Breast epithelium (tissue), 3 donors: ENCODE measurements around the gene ASTN2.

Experiments
- POLR2A ChIP-seq: fragments of 450-650 bp; IDR thresholded peaks from one replicate; pipeline ENCODE4 v1.6.1; 2016; ENCODE audit warnings: antibody characterized with exemption, mild to moderate bottlenecking, moderate library complexity
- POLR2AphosphoS5 ChIP-seq, 3 donors: sonication (generic); formaldehyde crosslinking; IDR thresholded peaks; one replicate each; pipeline ENCODE4 v1.6.1; 2017; ENCODE audit warnings: antibody characterized with exemption in 3 of 3
- TF ChIP-seq, protein P1 (sequence below), 3 donors: fragments of 450-650 bp; IDR thresholded peaks; one replicate each; pipeline ENCODE4 v1.5.1; 2016 to 2017; ENCODE audit warnings: antibody characterized with exemption in 3 of 3, mild to moderate bottlenecking in 3 of 3, moderate library complexity in 3 of 3

DNA sequence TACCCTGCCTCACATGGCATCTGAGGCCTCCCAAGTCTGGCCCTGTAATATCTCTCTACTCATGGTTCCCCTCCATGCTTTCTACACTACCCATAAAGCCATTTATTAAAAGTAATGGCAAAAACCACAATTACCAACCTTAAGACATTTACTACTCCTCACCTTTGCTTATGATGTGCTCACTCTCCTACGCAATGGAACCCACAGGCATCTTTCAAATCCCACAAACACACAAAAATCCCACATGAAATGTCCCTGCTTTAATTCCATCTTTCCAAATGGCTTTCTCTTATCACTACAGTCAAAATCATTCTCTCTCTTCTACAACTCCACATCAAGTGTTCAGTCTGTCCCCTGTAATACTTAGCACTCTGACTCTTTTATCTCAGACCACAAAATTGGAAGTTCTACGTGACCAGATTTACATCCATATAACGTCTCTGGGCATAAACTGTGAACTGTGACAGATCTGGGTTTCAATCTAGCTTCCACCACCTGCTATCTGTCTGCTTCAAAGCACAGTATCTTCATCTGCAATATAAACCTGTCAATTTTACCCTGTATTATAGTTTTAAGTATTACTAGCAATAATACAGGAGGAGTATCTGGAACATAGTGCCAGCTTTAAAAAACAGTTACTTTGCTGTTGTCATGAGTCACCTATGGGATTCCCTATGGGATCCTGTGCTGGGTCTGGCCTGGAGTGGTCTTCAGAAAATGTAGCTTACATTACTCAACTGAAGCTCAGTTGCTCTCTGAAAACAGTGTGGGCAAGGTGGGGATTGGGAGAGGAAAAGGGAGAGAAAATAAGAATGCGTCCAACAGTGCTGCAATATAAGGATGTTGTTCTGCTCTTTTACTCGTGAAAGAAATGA is 864.8 kb downstream of the ASTN2 start:
- TF ChIP-seq, protein P1, sequence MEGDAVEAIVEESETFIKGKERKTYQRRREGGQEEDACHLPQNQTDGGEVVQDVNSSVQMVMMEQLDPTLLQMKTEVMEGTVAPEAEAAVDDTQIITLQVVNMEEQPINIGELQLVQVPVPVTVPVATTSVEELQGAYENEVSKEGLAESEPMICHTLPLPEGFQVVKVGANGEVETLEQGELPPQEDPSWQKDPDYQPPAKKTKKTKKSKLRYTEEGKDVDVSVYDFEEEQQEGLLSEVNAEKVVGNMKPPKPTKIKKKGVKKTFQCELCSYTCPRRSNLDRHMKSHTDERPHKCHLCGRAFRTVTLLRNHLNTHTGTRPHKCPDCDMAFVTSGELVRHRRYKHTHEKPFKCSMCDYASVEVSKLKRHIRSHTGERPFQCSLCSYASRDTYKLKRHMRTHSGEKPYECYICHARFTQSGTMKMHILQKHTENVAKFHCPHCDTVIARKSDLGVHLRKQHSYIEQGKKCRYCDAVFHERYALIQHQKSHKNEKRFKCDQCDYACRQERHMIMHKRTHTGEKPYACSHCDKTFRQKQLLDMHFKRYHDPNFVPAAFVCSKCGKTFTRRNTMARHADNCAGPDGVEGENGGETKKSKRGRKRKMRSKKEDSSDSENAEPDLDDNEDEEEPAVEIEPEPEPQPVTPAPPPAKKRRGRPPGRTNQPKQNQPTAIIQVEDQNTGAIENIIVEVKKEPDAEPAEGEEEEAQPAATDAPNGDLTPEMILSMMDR (IDR thresholded peaks at IDR 0.05), result no peak
- TF ChIP-seq POLR2AphosphoS5 (IDR thresholded peaks at IDR 0.05) (no peak), POLR2A (no peak)
